H9 (cell line): ENCODE measurements around the gene PATE1. TPM values are rescaled to one million over a fixed set of nuclear protein-coding genes. Genes with fewer than 3 reads are reported as not detected.

Source experiments
- DNase-seq: peaks from one replicate; pipeline ENCODE4 v3.0.0-alpha.2; 2017
- H2AFZ ChIP-seq: one replicate; pipeline ENCODE4 v1.6.1; 2013; ENCODE audit warnings: mild to moderate bottlenecking, low read length, control low read depth, moderate library complexity
- H2AK5ac ChIP-seq: 2 replicates; pipeline ENCODE4 v1.6.1; 2013; ENCODE audit warnings: low read length, control low read depth, mixed read lengths; ENCODE audit not compliant: insufficient read length
- H2BK120ac ChIP-seq: one replicate; pipeline ENCODE4 v1.6.1; 2013; ENCODE audit warnings: low read depth, mild to moderate bottlenecking, low read length, control low read depth, inconsistent platforms; ENCODE audit not compliant: poor library complexity, severe bottlenecking
- H2BK12ac ChIP-seq: 2 replicates; pipeline ENCODE4 v1.6.1; 2013; ENCODE audit warnings: low read length, control low read depth, mixed read lengths, low read depth; ENCODE audit not compliant: insufficient read length
- H2BK15ac ChIP-seq: 2 replicates; pipeline ENCODE4 v1.6.1; 2013; ENCODE audit warnings: low read depth, low read length, control low read depth
- H2BK20ac ChIP-seq: one replicate; pipeline ENCODE4 v1.6.1; 2013; ENCODE audit warnings: low read depth, mild to moderate bottlenecking, low read length, control low read depth, inconsistent platforms; ENCODE audit not compliant: poor library complexity, severe bottlenecking
- H2BK5ac ChIP-seq: 2 replicates; pipeline ENCODE4 v1.6.1; 2013; ENCODE audit warnings: low read length, control low read depth, mixed read lengths; ENCODE audit not compliant: insufficient read length
- H3K14ac ChIP-seq: 2 replicates; pipeline ENCODE4 v1.6.1; 2013; ENCODE audit warnings: low read length, control low read depth; ENCODE audit not compliant: insufficient read depth
- H3K18ac ChIP-seq: 2 replicates; pipeline ENCODE4 v1.6.1; 2013; ENCODE audit warnings: low read depth, mild to moderate bottlenecking, mixed read lengths, low read length, control low read depth; ENCODE audit not compliant: insufficient read length
- H3K23ac ChIP-seq: 2 replicates; pipeline ENCODE4 v1.6.1; 2013; ENCODE audit warnings: low read length, control low read depth, mixed read lengths, low read depth; ENCODE audit not compliant: insufficient read length
- H3K23me2 ChIP-seq: 2 replicates; pipeline ENCODE4 v1.6.1; 2013; ENCODE audit warnings: low read depth, mild to moderate bottlenecking, mixed read lengths, low read length, control low read depth; ENCODE audit not compliant: insufficient read length, poor library complexity, severe bottlenecking
- H3K27ac ChIP-seq: 2 replicates; pipeline ENCODE4 v1.5.1; 2013; ENCODE audit warnings: low read length, control low read depth, mixed read lengths, low read depth; ENCODE audit not compliant: insufficient read length
- H3K27me3 ChIP-seq: 2 replicates; pipeline ENCODE4 v1.6.1; 2013; ENCODE audit warnings: low read length, control low read depth, inconsistent platforms; ENCODE audit not compliant: insufficient read depth
- H3K4ac ChIP-seq: 2 replicates; pipeline ENCODE4 v1.6.1; 2013; ENCODE audit warnings: low read depth, mild to moderate bottlenecking, control low read depth, inconsistent platforms, low read length, moderate library complexity
- H3K4me1 ChIP-seq: 2 replicates; pipeline ENCODE4 v1.6.1; 2013; ENCODE audit warnings: low read length, control low read depth, inconsistent platforms; ENCODE audit not compliant: insufficient read depth
- H3K4me2 ChIP-seq: 2 replicates; pipeline ENCODE4 v1.6.1; 2013; ENCODE audit warnings: low read length, control low read depth, mixed read lengths; ENCODE audit not compliant: insufficient read length, insufficient read depth
- H3K56ac ChIP-seq: 2 replicates; pipeline ENCODE4 v1.6.1; 2013; ENCODE audit warnings: low read depth, mild to moderate bottlenecking, mixed read lengths, low read length, control low read depth; ENCODE audit not compliant: insufficient read length
- H3K79me1 ChIP-seq: 2 replicates; pipeline ENCODE4 v1.6.1; 2013; ENCODE audit warnings: low read depth, mild to moderate bottlenecking, moderate library complexity, low read length, control low read depth, inconsistent platforms; ENCODE audit not compliant: insufficient read depth, poor library complexity, severe bottlenecking
- H3K79me2 ChIP-seq: 2 replicates; pipeline ENCODE4 v1.6.1; 2013; ENCODE audit warnings: low read length, control low read depth, inconsistent platforms; ENCODE audit not compliant: insufficient read depth
- H3K9ac ChIP-seq: 2 replicates; pipeline ENCODE4 v1.6.1; 2013; ENCODE audit warnings: low read length, control low read depth, mixed read lengths; ENCODE audit not compliant: insufficient read length; ENCODE audit errors: extremely low read depth
- H3K9me3 ChIP-seq: one replicate; pipeline ENCODE4 v1.6.1; 2013; ENCODE audit warnings: low read depth, low read length, inconsistent platforms; ENCODE audit not compliant: control insufficient read depth
- H3T11ph ChIP-seq: one replicate; pipeline ENCODE4 v1.6.1; 2013; ENCODE audit warnings: mild to moderate bottlenecking, low read length, control low read depth, inconsistent platforms
- H4K20me1 ChIP-seq: one replicate; pipeline ENCODE4 v1.6.1; 2013; ENCODE audit not compliant: control insufficient read depth, insufficient read length, insufficient read depth
- H4K5ac ChIP-seq: 2 replicates; pipeline ENCODE4 v1.6.1; 2013; ENCODE audit warnings: low read depth, mild to moderate bottlenecking, mixed read lengths, low read length, control low read depth; ENCODE audit not compliant: insufficient read length
- H4K8ac ChIP-seq: replicated peaks from 2 replicates; pipeline ENCODE4 v1.6.1; 2013; ENCODE audit warnings: low read length, control low read depth, mixed read lengths, low read depth; ENCODE audit not compliant: insufficient read length
- H4K91ac ChIP-seq: 2 replicates; pipeline ENCODE4 v1.6.1; 2013; ENCODE audit warnings: low read depth, mild to moderate bottlenecking, moderate library complexity, mixed read lengths, low read length, control low read depth; ENCODE audit not compliant: insufficient read length
- H3K27ac Mint-ChIP-seq, 3 experiments: 2 replicates in 2 of 3; 3 replicates in 1 of 3; pipeline ENCODE4 v1.8.0; 2020 to 2021; ENCODE audit warnings: mixed read lengths in 3 of 3, mild to moderate bottlenecking in 1 of 3, moderate library complexity in 1 of 3
- H3K27me3 Mint-ChIP-seq: 2 replicates; pipeline ENCODE4 v1.8.0; 2021; ENCODE audit warnings: low read depth, mild to moderate bottlenecking, moderate library complexity, mixed read lengths
- H3K36me3 Mint-ChIP-seq, 3 experiments: 2 replicates in 2 of 3; 3 replicates in 1 of 3; pipeline ENCODE4 v1.8.0; 2020 to 2021; ENCODE audit warnings: low read depth in 3 of 3, mixed read lengths in 3 of 3; ENCODE audit not compliant: insufficient read depth in 1 of 3
- H3K4me1 Mint-ChIP-seq, 2 experiments: 2 replicates each; pipeline ENCODE4 v1.8.0; 2020; ENCODE audit warnings: mixed read lengths in 2 of 2
- H3K4me3 Mint-ChIP-seq, 2 experiments: 2 replicates in 1 of 2; 3 replicates in 1 of 2; pipeline ENCODE4 v1.8.0; 2020 to 2021; ENCODE audit warnings: mild to moderate bottlenecking in 2 of 2, mixed read lengths in 2 of 2, moderate library complexity in 1 of 2
- H3K9me3 Mint-ChIP-seq, 2 experiments: 2 replicates in 1 of 2; 3 replicates in 1 of 2; pipeline ENCODE4 v1.8.0; 2020; ENCODE audit warnings: mild to moderate bottlenecking in 2 of 2, mixed read lengths in 2 of 2, moderate library complexity in 1 of 2
- WGBS: extraction: QIAGEN DNeasy Blood & Tissue Kit; methylation state at CpG from one replicate; pipeline ENCODE4 v1.1.7; 2013; ENCODE audit warnings: missing lambda C conversion rate, low lambda C conversion rate, mixed read lengths; ENCODE audit not compliant: insufficient read length; ENCODE audit errors: extremely low coverage; 5-methylcytosine and 5-hydroxymethylcytosine counted together
- total RNA-seq: library from RNA; stranded (reverse); gene quantifications from 2 replicates; pipeline ENCODE4 v1.2.1, GENCODE V29; 2021
- TF ChIP-seq, protein P1 (sequence below): fragments of 200-600 bp; sonication (generic); conservative IDR thresholded peaks from 3 replicates; pipeline ENCODE4 v1.8.0; 2021; ENCODE audit warnings: antibody characterized with exemption, mild to moderate bottlenecking

Gene PATE1
- total RNA-seq, 1 experiment from 2014 or later = not detected

DNA sequence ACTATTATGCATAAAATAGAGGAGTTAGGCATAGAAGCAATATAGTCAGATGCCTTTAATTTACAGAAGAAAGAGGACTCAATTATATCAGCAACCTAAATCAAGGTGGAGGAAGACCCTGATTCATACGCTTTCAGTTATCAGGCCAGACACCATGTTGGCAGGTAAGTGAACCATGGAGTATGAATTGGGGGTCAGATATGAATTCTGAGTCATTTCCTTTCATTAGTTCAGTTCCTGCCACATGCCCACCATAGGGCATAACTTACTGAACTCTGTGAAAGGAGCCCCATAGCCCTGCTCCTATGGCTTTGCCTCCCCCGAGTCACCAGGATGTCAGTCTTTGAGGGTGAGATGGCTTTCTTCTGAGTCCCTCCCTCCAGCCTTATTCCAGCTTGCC is 17.4 kb downstream of the PATE1 start:
- Histone ChIP-seq H4K8ac (no peak overlapping the region), H4K5ac (no peak overlapping the region), H3K4ac (no peak overlapping the region), H2BK20ac (no peak overlapping the region), H3K23ac (no peak overlapping the region), H3K56ac (no peak overlapping the region), H3K23me2 (no peaks in the 10 kb centered on the region), H4K20me1 (no peaks in the 10 kb centered on the region), H2AFZ (no peak overlapping the region), H3K79me1 (no peaks in the 10 kb centered on the region), H3K18ac (no peak overlapping the region), H2BK5ac (no peak overlapping the region), H4K91ac (no peak overlapping the region), H3K9me3 (no peaks in the 10 kb centered on the region), H3K14ac (no peak overlapping the region), H3K79me2 (no peaks in the 10 kb centered on the region), H2AK5ac (no peak overlapping the region), H2BK120ac (no peak overlapping the region), H3K4me2 (no peak overlapping the region), H3T11ph (no peak overlapping the region), H3K9ac (no peak overlapping the region), H3K4me1 (no peaks in the 10 kb centered on the region), H2BK12ac (no peak overlapping the region), H3K27ac (no peak overlapping the region), H2BK15ac (no peak overlapping the region), H3K27me3 (no peaks in the 10 kb centered on the region)
- WGBS = no CpG with 5 or more reads among the region's 2 CpGs
- Mint-ChIP-seq H3K4me1 (peaks cover 6 to 7% of the 10 kb centered on the region in 2 experiments), H3K27ac (no peak overlapping the region), H3K36me3 (no peaks in the 10 kb centered on the region; a peak in 1 of 7 replicates), H3K27me3 (peaks cover 8% of the 10 kb centered on the region), H3K9me3 (peaks cover under 1 to 2% of the 10 kb centered on the region in 2 experiments; a peak in 1 of 5 replicates), H3K4me3 (no peak overlapping the region)
- no peak for DNase-seq
- TF ChIP-seq, protein P1, sequence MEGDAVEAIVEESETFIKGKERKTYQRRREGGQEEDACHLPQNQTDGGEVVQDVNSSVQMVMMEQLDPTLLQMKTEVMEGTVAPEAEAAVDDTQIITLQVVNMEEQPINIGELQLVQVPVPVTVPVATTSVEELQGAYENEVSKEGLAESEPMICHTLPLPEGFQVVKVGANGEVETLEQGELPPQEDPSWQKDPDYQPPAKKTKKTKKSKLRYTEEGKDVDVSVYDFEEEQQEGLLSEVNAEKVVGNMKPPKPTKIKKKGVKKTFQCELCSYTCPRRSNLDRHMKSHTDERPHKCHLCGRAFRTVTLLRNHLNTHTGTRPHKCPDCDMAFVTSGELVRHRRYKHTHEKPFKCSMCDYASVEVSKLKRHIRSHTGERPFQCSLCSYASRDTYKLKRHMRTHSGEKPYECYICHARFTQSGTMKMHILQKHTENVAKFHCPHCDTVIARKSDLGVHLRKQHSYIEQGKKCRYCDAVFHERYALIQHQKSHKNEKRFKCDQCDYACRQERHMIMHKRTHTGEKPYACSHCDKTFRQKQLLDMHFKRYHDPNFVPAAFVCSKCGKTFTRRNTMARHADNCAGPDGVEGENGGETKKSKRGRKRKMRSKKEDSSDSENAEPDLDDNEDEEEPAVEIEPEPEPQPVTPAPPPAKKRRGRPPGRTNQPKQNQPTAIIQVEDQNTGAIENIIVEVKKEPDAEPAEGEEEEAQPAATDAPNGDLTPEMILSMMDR = no peak
